Measurements from ENCODE around the gene GOSR1.
"Not testable (repeated sequence)": the region's sequence is repeated elsewhere in the genome, so short reads cannot be mapped to it uniquely, and the experiment has no call there.

Gene GOSR1

GRCh38 chr17:30477083-30477773 is at the start of gene GOSR1:
TSS of gene GOSR1 (plus strand) at chr17:30477408. CDS start at chr17:30477434, 26 bp downstream.
- Histone ChIP-seq H4K20me1 (peaks cover 0 to 21% (median 7%) of the 10 kb centered on the region in 11 experiments; a peak in 7 of 22 replicates), H3K9ac (peak within 1 kb of the TSS; percentile 89 to 98 (median 96)), H3K4me3 (peak within 1 kb of the TSS; percentile 77 to 94 (median 85)), H3K4me2 (peak within 1 kb of the TSS; percentile 74 to 96 (median 87)), H3K9me3 (replicated peaks in 1 of 11) (no peaks in the 10 kb centered on the region), H3K36me3 (peaks cover 29 to 38% (median 35%) of the 10 kb centered on the region in 11 experiments), H3K4me1 (peaks cover 16 to 22% (median 18%) of the 10 kb centered on the region in 10 experiments), H3K27ac (peak within 1 kb of the TSS; percentile 90 to 99 (median 95)), H3K27me3 (no peaks in the 10 kb centered on the region)
- TF ChIP-seq Cebpa-rat (IDR thresholded peaks at IDR 0.05), result no peak

GRCh38 chr17:30427611-30428010 is 49.6 kb upstream of the GOSR1 start:
- Histone ChIP-seq H3K4me1 (no peaks in the 10 kb centered on the region), H3K4me2 (no peak overlapping the region), H3K9ac (no peak overlapping the region), H3K9me3 (replicated peaks in 1 of 11) (no peaks in the 10 kb centered on the region), H3K27me3 (no peaks in the 10 kb centered on the region), H4K20me1 (no peaks in the 10 kb centered on the region), H3K4me3 (no peak overlapping the region), H3K36me3 (peaks cover 12 to 78% (median 40%) of the 10 kb centered on the region in 11 experiments; a peak in 21 of 22 replicates), H3K27ac (no peak overlapping the region)
- TF ChIP-seq Cebpa-rat (IDR thresholded peaks at IDR 0.05), result no peak

GRCh38 chr17:30429155-30429554 is 48.1 kb upstream of the GOSR1 start:
- Histone ChIP-seq H3K27ac (no peak overlapping the region), H3K4me1 (peaks cover 0 to 6% (median 0%) of the 10 kb centered on the region in 10 experiments; a peak in 6 of 20 replicates), H3K27me3 (no peaks in the 10 kb centered on the region), H4K20me1 (no peaks in the 10 kb centered on the region), H3K9ac (no peak overlapping the region), H3K4me3 (no peak overlapping the region), H3K4me2 (no peak overlapping the region), H3K9me3 (replicated peaks in 1 of 11) (no peaks in the 10 kb centered on the region), H3K36me3 (peaks cover 4 to 77% (median 33%) of the 10 kb centered on the region in 11 experiments; a peak in 21 of 22 replicates)
- TF ChIP-seq Cebpa-rat (IDR thresholded peaks at IDR 0.05), result no peak

GRCh38 chr17:30433514-30433913 is 43.7 kb upstream of the GOSR1 start:
- TF ChIP-seq Cebpa-rat (IDR thresholded peaks at IDR 0.05), result no peak
- Histone ChIP-seq H3K9me3 (replicated peaks in 1 of 11) (no peaks in the 10 kb centered on the region), H3K4me1 (peaks cover 0 to 11% (median 0%) of the 10 kb centered on the region in 10 experiments; a peak in 6 of 20 replicates), H3K27me3 (no peaks in the 10 kb centered on the region), H3K4me3 (no peak overlapping the region), H3K9ac (no peak overlapping the region), H3K4me2 (peak overlapping the region in 2 of 11 experiments; percentile 22 to 28; a peak in 1 of 22 replicates), H4K20me1 (no peaks in the 10 kb centered on the region), H3K27ac (no peak overlapping the region), H3K36me3 (peaks cover 8 to 66% (median 21%) of the 10 kb centered on the region in 11 experiments; a peak in 19 of 22 replicates)

GRCh38 chr17:30436729-30437128 is 40.5 kb upstream of the GOSR1 start:
- no peak overlapping the region for H3K4me3 ChIP-seq
- peaks cover 0 to 11% (median 0%) of the 10 kb centered on the region in 10 experiments; a peak in 6 of 20 replicates for H3K4me1 ChIP-seq
- no peak for TF ChIP-seq Cebpa-rat (IDR thresholded peaks at IDR 0.05)
- H3K27ac ChIP-seq, result no peak overlapping the region
- peaks cover 8 to 43% (median 18%) of the 10 kb centered on the region in 11 experiments; a peak in 19 of 22 replicates for H3K36me3 ChIP-seq
- no peak overlapping the region for H3K9ac ChIP-seq
- no peak overlapping the region for H3K4me2 ChIP-seq
- no peaks in the 10 kb centered on the region for H3K9me3 ChIP-seq (replicated peaks in 1 of 11)
- H4K20me1 ChIP-seq, result no peaks in the 10 kb centered on the region
- no peaks in the 10 kb centered on the region for H3K27me3 ChIP-seq

- H3K27ac ChIP-seq, result no peak overlapping the region
- no peaks in the 10 kb centered on the region for H3K27me3 ChIP-seq
Measured at GRCh38 chr17:30443721-30444120, 33.5 kb upstream of the GOSR1 start.

GRCh38 chr17:30446640-30447039 is 30.6 kb upstream of the GOSR1 start:
- H3K4me3 ChIP-seq; H3K9me3 ChIP-seq (replicated peaks in 1 of 11); H4K20me1 ChIP-seq; H3K27ac ChIP-seq; H3K9ac ChIP-seq; H3K4me2 ChIP-seq; H3K27me3 ChIP-seq; H3K4me1 ChIP-seq: not testable (repeated sequence)
- H3K36me3 ChIP-seq, result peaks cover 0 to 55% (median 38%) of the 10 kb centered on the region in 11 experiments; a peak in 21 of 22 replicates

More at GRCh38 chr17:30443721-30444120, 33.5 kb upstream of the GOSR1 start:
- Histone ChIP-seq H3K9me3 (replicated peaks in 1 of 11) (no peaks in the 10 kb centered on the region), H3K4me1 (no peaks in the 10 kb centered on the region), H3K36me3 (peaks cover 0 to 32% (median 18%) of the 10 kb centered on the region in 11 experiments; a peak in 17 of 22 replicates), H3K9ac (no peak overlapping the region), H4K20me1 (no peaks in the 10 kb centered on the region), H3K4me3 (no peak overlapping the region), H3K4me2 (no peak overlapping the region)
- TF ChIP-seq Cebpa-rat (IDR thresholded peaks at IDR 0.05), result no peak

GRCh38 chr17:30449480-30449879 is 27.7 kb upstream of the GOSR1 start:
- H3K9me3 ChIP-seq (replicated peaks in 1 of 11), result peaks cover 13 to 25% (median 20%) of the 10 kb centered on the region in 11 experiments
- H3K4me1 ChIP-seq, result no peaks in the 10 kb centered on the region; a peak in 1 of 20 replicates
- no peak overlapping the region for H3K27ac ChIP-seq
- peaks cover 23 to 69% (median 54%) of the 10 kb centered on the region in 11 experiments for H3K36me3 ChIP-seq
- no peaks in the 10 kb centered on the region for H4K20me1 ChIP-seq
- TF ChIP-seq Cebpa-rat (IDR thresholded peaks at IDR 0.05), result no peak
- H3K4me3 ChIP-seq, result no peak overlapping the region
- H3K4me2 ChIP-seq, result no peak overlapping the region
- no peak overlapping the region for H3K9ac ChIP-seq
- H3K27me3 ChIP-seq, result no peaks in the 10 kb centered on the region

- Histone ChIP-seq H3K9ac (no peak overlapping the region), H3K9me3 (replicated peaks in 1 of 11) (peaks cover 18 to 34% (median 28%) of the 10 kb centered on the region in 11 experiments), H3K4me3 (no peak overlapping the region), H4K20me1 (no peaks in the 10 kb centered on the region), H3K27ac (no peak overlapping the region), H3K36me3 (peaks cover 29 to 69% (median 57%) of the 10 kb centered on the region in 11 experiments), H3K4me1 (no peaks in the 10 kb centered on the region; a peak in 1 of 20 replicates), H3K27me3 (no peaks in the 10 kb centered on the region), H3K4me2 (no peak overlapping the region)
- TF ChIP-seq Cebpa-rat (IDR thresholded peaks at IDR 0.05), result no peak
Measured at GRCh38 chr17:30450125-30451027, 26.8 kb upstream of the GOSR1 start.

Data from BLaER1 treated with 17β-estradiol and CSF1 and Interleukin-3, amounts not matched to agents 10 nM and 100 nM (cell line).